H1 (cell line): ENCODE results near the gene TMEM139. TPM values are rescaled to one million over a fixed set of nuclear protein-coding genes. Genes with fewer than 3 reads are reported as not detected.

ENCODE experiments used
- polyA plus RNA-seq, 7 experiments: library from polyadenylated mRNA; depleted of rRNA in 3 of 7; stranded (reverse) in 5 of 7; unstranded in 2 of 7; fragments of >200 nt in 5 of 7; fragments of 200-250 nt in 2 of 7; gene quantifications; 1 replicate in 5 of 7; 2 replicates in 1 of 7; 4 replicates in 1 of 7; pipeline versions ENCODE4 v1.2.1 to v1.2.3, GENCODE V29; 2011 to 2013; ENCODE audit warnings: missing spikeins in 2 of 7, mixed read lengths in 2 of 7
- small RNA-seq: library from polyadenylated mRNA; stranded (forward); fragments of <200 nt; extraction: miRNeasy Mini kit (QIAGEN cat#:217004); gene quantifications from one replicate; pipeline ENCODE3, GENCODE V24; 2013; ENCODE audit not compliant: insufficient read depth
- total RNA-seq: library from RNA; stranded (reverse); fragmentation: NEBNext Ultra II Directional; extraction: Animal tissue kit (Norgen Biotek cat#: 25700); gene quantifications from 2 replicates; pipeline ENCODE4 v1.2.1, GENCODE V29; 2021

The TMEM139 gene
- total and polyA plus RNA-seq, 2 of the 8 experiments (the other 6 are each of a cell fraction or from before 2014, with no cell fraction given) = 3.2 to 6.7 TPM

Small RNAs within 50 kb of the gene (small RNA-seq; reads per million reads assigned to genes)
- gene RN7SL481P (not detected), gene RN7SL535P (not detected)

Other genes with a start within 250 kb of the TMEM139 start
- not detected in 2 replicates for gene OR6V1, start 232.6 kb upstream of the TMEM139 start, total RNA-seq
- not detected in 2 replicates for gene OR6V1, start 232.6 kb upstream of the TMEM139 start, polyA plus RNA-seq (2011; rRNA removed)
- not detected in 2 replicates for gene PIP, start 152.9 kb upstream of the TMEM139 start, total RNA-seq
- not detected in 2 replicates for gene PIP, start 152.9 kb upstream of the TMEM139 start, polyA plus RNA-seq (2011; rRNA removed)
- not detected in 2 replicates for gene TAS2R39, start 101.5 kb upstream of the TMEM139 start, total RNA-seq
- gene TAS2R39, start 101.5 kb upstream of the TMEM139 start, polyA plus RNA-seq (2011; rRNA removed) = not detected in 2 replicates
- not detected in 2 replicates for gene TAS2R40, start 62.9 kb upstream of the TMEM139 start, total RNA-seq
- gene TAS2R40, start 62.9 kb upstream of the TMEM139 start, polyA plus RNA-seq (2011; rRNA removed) = not detected in 2 replicates
- gene GSTK1, start 21.5 kb upstream of the TMEM139 start, total RNA-seq = 25.5 and 26.2 TPM in 2 replicates
- 32.5 and 34.0 TPM in 2 replicates for gene GSTK1, start 21.5 kb upstream of the TMEM139 start, polyA plus RNA-seq (2011; rRNA removed)
- 32.8 and 35.3 TPM in 2 replicates for gene CASP2, start 3.4 kb downstream of the TMEM139 start, total RNA-seq
- gene CASP2, start 3.4 kb downstream of the TMEM139 start, polyA plus RNA-seq (2011; rRNA removed) = 18.3 and 23.7 TPM in 2 replicates
- gene CLCN1, start 31.2 kb downstream of the TMEM139 start, total RNA-seq = 0.33 and 0.41 TPM in 2 replicates
- gene CLCN1, start 31.2 kb downstream of the TMEM139 start, polyA plus RNA-seq (2011; rRNA removed) = 0.36 and 0.38 TPM in 2 replicates
- 35.5 and 38.2 TPM in 2 replicates for gene FAM131B, start 77.8 kb downstream of the TMEM139 start, total RNA-seq
- 23.1 and 28.8 TPM in 2 replicates for gene FAM131B, start 77.8 kb downstream of the TMEM139 start, polyA plus RNA-seq (2011; rRNA removed)
- gene ZYX, start 96.4 kb downstream of the TMEM139 start, total RNA-seq = 159 and 174 TPM in 2 replicates
- 40.6 and 77.9 TPM in 2 replicates for gene ZYX, start 96.4 kb downstream of the TMEM139 start, polyA plus RNA-seq (2011; rRNA removed)
- 133 and 139 TPM in 2 replicates for gene EPHA1, start 123.9 kb downstream of the TMEM139 start, total RNA-seq
- 86.5 and 113 TPM in 2 replicates for gene EPHA1, start 123.9 kb downstream of the TMEM139 start, polyA plus RNA-seq (2011; rRNA removed)
- 0.32 and 0.46 TPM in 2 replicates for gene TAS2R60, start 158.5 kb downstream of the TMEM139 start, total RNA-seq
- gene TAS2R60, start 158.5 kb downstream of the TMEM139 start, polyA plus RNA-seq (2011; rRNA removed) = 0.13 and 0.15 TPM in 2 replicates
- gene TAS2R41, start 192.9 kb downstream of the TMEM139 start, total RNA-seq = not detected in 2 replicates
- 0.12 TPM in 1 of 2 replicates, not detected in the other for gene TAS2R41, start 192.9 kb downstream of the TMEM139 start, polyA plus RNA-seq (2011; rRNA removed)